ENCODE results near the gene NUTM2D.
A peak's percentile ranks its signal among the peaks of the same experiment; 100 is the strongest.
"Not testable (repeated sequence)": the region's sequence is repeated elsewhere in the genome, so short reads cannot be mapped to it uniquely, and the experiment has no call there.

NUTM2D gene

DNA sequence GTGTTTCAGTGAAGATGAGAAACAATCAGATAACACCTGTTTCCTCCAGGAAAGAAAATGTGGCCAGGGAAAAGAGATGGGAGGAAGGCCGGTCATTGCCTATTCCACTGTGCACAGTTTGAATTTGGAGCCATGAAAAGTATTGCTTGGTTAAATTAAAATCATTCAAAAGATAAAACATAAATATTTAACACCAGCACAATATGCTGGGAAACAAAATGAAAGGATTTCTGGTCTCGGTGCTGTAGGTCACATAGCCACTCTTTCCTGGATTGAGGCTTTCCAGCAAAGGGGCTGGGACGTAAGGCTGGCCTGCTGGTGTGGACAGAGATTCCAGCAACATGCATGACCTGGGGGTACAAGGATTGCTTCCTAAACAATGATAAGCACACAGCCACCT, at the start of gene NUTM2D:
NUTM2D (plus strand) TSS at position 301 of the 400 bp plus-strand sequence. CDS start 522 bp downstream, outside the sequence.
- not testable (repeated sequence) for DNase-seq (ENCODE audit: low spot score)

DNA sequence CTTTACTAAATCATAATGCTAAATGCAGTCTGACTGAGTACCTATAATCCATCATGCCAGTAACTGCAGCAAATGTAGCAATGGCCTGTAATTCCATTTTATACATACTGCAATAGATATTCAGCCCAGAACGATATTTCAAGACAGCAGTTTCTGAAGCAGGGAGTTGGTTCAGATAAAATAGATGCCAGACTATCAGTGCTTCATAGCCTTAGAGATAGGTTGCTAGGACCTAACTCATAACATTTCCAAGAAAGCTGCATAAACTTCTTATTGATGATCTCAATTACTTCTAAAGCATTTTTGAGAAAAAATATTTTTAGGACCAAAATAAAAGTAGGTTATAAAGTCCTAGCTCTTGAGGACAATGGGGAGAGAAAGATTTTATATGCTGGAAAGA, 48.8 kb upstream of the NUTM2D start:
- not testable (repeated sequence) for DNase-seq (ENCODE audit: low spot score)

DNA sequence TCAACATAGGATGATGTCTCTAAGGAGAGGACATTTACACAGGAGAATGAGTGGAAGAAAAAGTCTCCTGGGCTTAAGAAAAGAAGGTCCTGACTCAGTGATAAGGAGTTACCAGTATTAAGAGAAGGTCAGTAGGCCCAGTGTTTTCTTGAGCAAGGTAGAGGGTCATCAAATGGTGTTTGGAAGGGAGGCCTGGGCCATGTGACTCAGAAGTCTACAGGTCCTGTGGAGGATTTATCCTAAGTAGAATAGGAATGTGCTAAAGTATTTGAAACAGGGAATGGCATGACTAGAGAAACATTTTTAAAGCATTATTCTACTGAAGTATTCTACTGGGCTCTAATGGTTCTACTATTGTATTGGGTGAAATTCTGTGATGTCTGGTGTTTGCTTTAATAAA, 47.9 kb upstream of the NUTM2D start:
- not testable (repeated sequence) for DNase-seq (ENCODE audit: low spot score)

- not testable (repeated sequence) for DNase-seq (ENCODE audit: low spot score)
Observed at GRCh38 chr10:87311521-87311920, 46.0 kb upstream of the NUTM2D start.

DNA sequence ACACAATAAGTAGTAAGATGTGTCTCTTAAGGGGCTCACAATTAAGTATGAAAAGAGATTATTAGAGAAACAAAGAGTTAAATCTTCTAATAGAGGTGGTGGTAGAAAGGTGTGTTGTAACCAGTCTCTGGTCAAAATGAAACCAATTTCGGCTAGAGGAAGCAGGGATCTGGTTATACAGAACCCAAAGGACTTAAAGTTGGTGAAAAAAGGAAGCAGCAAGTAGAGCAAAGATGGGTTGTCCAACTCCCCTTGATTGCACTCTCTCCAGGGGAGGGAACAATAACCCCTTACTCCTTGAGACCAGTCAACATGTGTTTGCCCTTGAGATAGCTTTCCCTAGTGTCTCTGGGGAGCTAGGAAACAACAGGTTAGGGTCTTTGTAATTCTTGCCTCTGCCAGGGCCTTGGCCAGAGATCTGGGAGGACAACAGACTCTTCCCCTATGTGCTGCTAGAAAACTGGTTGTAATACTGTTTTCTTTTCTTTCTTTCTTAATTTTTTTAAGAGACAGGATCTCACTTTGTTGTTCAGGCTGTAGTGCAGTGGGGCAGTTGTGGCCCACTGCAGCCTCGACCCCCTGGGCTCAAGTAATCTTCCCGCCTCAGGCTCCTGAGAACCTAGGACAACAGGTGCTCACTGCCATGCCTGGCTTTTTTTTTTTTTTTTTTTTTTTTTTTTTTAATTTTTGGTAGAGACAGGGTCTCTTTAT, 43.7 kb upstream of the NUTM2D start:
- not testable (repeated sequence) for DNase-seq (ENCODE audit: low spot score)

DNA sequence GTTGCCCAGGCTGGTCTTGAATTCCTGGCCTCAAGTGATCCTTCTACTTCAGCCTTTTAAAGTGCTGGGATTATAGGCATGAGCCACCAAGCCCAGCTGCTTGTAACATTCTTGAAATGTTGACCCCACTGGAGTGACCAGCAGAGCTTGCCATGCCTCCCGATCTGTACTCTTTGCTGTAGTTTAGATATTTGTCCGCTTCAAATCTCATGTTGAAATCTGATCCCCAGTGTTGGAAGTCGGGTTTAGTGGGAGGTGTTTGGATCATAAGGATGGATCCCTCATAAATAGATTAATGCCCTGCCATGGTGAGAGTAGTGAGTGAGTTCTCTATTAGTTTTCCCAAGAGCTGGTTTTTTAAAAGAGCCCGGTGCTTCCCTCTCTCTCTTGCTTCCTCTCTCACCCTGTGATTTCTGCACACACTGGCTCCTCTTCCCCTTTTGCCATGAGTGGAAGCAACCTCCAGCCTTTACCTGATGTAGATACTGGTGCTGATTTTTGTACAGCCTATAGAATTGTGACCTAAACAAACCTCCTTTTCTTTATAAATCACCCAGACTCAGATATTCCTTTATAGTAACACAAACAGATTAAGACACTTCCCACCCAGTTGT, 43.1 kb upstream of the NUTM2D start:
- DNase-seq (ENCODE audit: low spot score) = not testable (repeated sequence)

- not testable (repeated sequence) for DNase-seq (ENCODE audit: low spot score)
Observed at GRCh38 chr10:87321505-87321904, 36.0 kb upstream of the NUTM2D start.

DNA sequence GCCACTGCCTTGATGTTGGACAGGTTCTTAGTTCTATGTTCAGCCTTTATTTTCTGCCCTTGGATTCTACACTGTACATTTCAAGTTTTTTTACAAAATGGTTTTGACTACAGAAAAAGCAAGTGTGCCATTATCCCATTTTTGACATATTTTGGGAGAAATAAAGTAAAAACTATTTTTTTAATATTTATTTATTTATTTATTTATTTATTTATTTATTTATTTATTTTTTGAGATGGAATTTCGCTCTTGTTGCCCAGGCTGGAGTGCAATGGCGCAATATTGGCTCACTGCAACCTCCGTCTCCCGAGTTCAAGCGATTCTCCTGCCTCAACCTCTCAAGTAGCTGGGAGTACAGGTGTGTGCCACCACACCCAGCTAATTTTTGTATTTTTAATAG, 33.0 kb upstream of the NUTM2D start:
- not testable (repeated sequence) for DNase-seq (ENCODE audit: low spot score)

- not testable (repeated sequence) for DNase-seq (ENCODE audit: low spot score)
Observed at GRCh38 chr10:87327958-87328357, 29.6 kb upstream of the NUTM2D start.

DNA sequence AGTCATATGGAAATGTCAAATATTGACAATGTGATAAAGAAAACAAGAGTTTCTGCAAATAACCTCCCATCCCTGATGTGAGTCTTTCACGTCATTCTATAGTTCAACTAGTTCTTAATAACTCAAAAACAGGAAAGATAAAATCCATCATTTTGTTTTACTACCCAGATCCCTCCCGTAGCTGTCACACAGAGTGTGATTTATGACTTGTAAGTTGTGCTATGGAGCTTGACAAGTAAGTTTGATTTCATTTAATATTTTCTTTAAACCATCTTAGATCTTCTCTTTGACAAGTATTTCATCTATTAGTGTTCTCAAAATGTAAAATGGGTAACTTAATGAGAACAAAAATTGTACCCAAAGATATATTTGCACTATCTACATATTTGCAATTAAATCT, 28.4 kb upstream of the NUTM2D start:
- not testable (repeated sequence) for DNase-seq (ENCODE audit: low spot score)

DNA sequence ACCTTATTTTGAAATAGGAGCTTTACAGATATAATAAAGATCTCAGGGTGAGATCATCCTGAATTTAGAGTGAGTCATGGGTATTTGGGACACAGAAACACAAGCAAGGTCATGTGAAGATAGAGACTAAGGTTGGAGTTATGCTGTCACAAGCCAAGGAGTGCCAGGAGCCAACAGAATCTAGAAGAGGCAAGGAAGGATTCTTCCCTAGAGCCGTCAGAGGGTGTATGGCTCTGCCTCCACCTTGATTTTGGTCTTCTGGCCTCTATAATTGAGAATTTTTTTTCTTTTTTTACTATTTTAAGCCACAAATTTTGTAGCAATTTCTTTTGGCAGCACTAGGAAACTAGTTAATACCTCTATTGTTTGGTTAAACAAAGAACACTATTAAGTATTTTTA, 24.9 kb upstream of the NUTM2D start:
- not testable (repeated sequence) for DNase-seq (ENCODE audit: low spot score)

DNA sequence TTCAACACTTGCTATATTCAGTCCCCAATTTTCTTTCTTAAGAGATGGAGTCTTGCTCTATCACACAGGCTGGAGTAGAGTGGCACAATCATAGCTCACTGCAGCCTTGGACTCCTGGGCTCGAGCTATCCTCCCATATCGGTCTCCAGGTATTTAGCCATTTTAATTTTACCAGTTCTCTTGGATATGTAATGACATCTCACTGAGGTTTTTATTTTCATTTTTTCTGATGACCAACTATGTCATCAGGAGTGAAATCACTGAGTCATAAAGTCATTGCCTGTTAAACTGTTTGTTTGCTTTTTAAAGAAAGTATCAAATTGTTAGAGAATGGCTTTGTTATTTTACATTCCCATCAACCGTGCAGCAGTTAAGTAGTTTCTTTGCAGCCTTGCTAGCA, 17.1 kb upstream of the NUTM2D start:
- DNase-seq (ENCODE audit: low spot score) = not testable (repeated sequence)

DNA sequence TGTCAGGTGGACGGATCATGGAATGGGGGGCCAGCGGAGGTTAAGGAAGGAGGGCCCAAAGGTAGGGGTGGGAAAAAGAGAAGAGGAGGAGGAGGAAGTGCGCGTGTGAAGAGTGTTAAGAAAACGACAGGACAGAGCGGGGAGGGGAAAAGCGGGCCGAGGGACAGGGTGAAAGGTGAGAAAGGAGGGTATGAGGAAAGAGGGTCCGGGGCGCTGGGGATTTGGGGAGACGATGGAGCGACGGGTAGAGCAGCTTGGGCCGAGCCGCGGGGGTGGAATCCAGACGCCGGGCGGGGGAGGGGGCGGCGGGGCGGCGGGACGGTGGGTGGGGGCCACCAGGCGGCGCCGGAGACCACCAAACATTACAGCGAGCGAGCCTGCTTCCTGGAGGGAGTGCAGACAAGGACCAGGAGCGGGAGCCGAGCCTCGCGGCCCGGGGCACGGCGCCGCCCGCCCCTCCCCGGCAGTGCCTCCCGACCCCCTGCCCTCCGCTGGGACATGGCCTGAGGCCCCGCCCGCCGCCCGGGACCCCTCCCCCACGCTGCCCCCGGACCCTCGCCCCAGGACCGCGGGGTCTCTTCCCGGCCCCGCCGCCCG, 15.9 kb upstream of the NUTM2D start:
- not testable (repeated sequence) for DNase-seq (ENCODE audit: low spot score)

DNA sequence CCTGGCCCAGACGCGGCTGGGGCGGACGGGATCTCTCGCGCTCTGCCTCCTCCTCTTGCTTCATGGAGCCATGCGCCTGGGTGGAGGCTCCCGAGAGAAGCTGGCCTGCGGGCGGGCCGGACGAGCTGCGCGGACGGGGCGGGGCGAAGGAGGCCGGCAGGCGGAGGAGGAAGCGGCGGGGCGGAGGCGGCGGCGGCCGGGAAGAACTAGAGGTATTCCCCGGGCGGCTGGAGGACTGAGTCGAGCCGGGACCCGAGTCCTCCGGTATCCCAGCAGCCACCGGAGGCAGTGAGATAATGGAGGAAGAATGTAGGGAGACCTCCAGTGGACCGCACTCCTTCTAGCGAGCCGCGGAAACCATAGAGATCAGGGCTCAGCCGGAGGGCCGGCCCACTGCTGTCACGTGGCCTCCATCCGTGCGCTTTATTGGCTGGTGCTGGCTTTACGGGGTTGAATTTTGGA, 15.3 kb upstream of the NUTM2D start:
- DNase-seq (ENCODE audit: low spot score) = peak; percentile 12

DNA sequence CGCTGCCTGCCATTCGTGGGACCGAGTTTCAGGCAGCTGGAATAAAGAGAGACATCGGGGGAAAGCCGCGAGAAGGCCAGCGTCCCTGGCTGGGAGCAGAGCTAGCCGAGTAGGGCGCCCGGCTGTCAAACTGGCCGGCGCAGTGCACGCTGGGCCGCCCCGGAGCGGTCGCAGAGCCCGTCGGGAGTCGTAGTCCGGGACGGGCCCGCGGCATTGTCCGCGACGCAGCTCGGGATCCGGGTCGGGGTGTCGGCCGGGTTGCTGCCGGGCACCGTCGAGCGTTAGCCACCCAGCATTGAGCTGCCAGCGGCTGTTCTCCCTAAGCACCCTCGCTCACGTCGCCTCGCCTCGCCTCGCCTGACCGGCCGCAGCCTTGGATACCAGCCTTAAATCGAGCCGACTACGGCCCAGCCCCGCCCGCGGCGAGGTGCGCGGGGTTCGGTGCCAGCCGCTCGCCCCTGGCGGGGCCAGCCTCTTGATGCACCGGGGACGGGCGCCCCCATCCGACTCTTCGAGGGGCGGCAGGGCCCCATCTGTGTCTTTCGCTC, 14.8 kb upstream of the NUTM2D start:
- DNase-seq (ENCODE audit: low spot score) = not testable (repeated sequence)

DNA sequence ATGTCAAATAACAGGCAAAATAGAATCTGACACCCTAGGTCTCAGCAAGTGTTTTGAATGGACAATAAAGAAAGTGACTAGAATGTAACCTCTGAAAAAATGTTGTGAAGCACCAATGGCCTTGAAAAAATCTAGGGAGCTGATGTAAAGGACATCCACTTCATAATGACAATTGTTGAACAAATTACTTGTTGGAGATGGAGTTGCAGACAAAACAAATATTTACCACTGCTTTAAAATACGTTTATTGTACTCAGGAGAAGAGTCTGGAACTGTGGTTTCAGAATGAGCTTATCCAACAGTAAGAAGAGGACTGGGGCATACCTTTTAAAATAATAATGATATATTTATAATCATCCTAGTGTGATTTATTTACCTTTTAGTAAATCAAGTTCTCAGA, 11.8 kb upstream of the NUTM2D start:
- not testable (repeated sequence) for DNase-seq (ENCODE audit: low spot score)

- DNase-seq (ENCODE audit: low spot score) = not testable (repeated sequence)
Observed at GRCh38 chr10:87350161-87350560, 7.4 kb upstream of the NUTM2D start.

- DNase-seq (ENCODE audit: low spot score) = not testable (repeated sequence)
Observed at GRCh38 chr10:87352825-87353224, 4.7 kb upstream of the NUTM2D start.

DNA sequence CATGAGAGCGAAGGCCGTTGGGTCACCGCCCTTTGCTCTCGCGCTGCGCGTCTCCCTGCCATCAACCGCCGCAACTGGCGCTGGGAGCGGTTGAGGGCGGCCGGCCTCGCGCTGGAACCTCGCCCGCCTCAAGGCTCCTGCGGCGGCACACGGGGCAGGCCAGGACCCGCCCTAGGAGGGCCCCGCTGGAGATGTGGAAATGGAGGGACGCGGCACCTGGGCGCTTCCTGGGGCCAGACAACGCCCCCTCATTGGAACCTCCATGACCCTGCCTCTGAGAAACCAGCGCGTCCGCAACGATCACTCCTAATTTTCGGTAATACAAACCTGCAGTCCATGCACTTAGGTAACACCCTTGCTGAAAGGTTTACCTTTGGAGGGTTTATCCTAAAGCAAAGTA, 2.4 kb upstream of the NUTM2D start:
- DNase-seq (ENCODE audit: low spot score) = not testable (repeated sequence)

GRCh38 chr10:87358159-87358558, 615 bp downstream of the NUTM2D start:
- not testable (repeated sequence) for DNase-seq (ENCODE audit: low spot score)

GRCh38 chr10:87369514-87370112, 12.1 kb downstream of the NUTM2D start:
- DNase-seq (ENCODE audit: low spot score) = not testable (repeated sequence)

DNA sequence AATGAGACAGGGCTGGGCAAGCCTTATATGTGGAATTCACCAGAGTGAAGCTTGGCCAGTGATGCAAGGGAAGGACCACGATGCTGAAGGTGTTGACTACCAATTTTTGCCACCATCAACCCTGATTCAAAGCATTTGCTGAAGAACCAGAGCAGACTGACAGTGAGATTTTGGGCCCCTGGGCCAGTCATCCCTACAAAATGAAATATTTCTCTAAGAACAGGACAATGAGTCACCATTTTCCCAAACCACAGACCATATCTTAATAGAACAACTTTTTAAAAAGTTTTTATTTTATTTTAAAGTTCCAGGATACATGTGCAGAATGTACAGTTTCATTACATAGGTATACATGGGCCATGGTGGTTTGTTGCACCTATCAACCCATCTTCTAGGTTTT, 16.5 kb downstream of the NUTM2D start:
- not testable (repeated sequence) for DNase-seq (ENCODE audit: low spot score)

All from iPS-NIHi11 (cell line).